ENCODE data around the gene PLXNA1. TPM values are rescaled to one million over a fixed set of nuclear protein-coding genes. Genes with fewer than 3 reads are reported as not detected.

Gene PLXNA1
- polyA plus RNA-seq, 1 donor from 2014 or later, result 65.6 TPM

DNA sequence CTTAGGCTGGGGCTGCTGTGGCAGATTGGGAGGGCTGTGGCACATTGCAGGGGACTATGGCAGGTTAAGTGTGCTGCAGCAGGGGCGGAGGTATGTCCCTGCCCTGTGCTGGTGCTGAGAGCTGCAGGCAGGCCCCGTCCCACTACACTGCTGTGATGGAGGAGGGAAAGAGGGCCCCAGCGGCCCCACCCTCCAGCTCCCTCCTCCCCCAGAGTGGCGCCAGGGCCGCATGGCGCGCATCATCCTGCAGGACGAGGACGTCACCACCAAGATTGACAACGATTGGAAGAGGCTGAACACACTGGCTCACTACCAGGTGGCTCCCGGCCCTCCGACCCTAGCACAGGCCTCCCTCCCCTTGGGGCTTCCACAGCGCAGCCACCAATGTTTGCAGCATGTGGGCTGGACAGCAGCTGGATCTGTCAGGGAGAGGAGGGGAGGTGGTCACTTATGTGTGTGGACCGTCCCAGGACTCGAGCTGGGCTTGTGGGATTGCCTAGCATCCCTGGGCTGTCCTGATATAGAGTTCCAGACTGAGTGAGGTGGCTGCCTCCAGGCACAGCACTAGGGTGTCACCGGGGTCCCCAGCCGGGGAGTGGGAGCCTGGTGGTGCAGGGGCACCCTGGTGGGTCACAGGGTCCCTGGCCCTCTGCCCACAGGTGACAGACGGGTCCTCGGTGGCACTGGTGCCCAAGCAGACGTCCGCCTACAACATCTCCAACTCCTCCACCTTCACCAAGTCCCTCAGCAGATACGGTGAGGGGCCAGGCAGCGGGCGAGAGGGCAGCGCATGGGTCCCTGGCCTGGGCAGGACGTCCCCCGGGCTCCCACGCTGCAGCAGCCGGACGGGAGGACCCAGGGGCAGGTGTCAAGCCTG lies 46.1 kb downstream of the PLXNA1 start:
- Histone ChIP-seq H3K4me2 (ENCODE audit: low read length) (no peak overlapping the region), H3K36me3 (ENCODE audit: insufficient read depth, low read length) (no peaks in the 10 kb centered on the region), H3K9me3 (ENCODE audit: low read length) (no peaks in the 10 kb centered on the region), H3K9ac (ENCODE audit: low read length) (no peak overlapping the region), H3K27ac (ENCODE audit: low read length) (no peak overlapping the region), H4K20me1 (ENCODE audit: insufficient read depth) (no peaks in the 10 kb centered on the region), H2AFZ (ENCODE audit: low read depth, low read length) (no peak overlapping the region), H3K9me2 (ENCODE audit: insufficient read depth, low read length) (no peaks in the 10 kb centered on the region), H3K27me3 (ENCODE audit: insufficient read depth, low read depth, low read length) (no peaks in the 10 kb centered on the region), H3K4me3 (ENCODE audit: low read length) (no peak overlapping the region), H3K79me2 (replicated peaks; ENCODE audit: insufficient read depth, low read length) (no peaks in the 10 kb centered on the region), H3F3A (ENCODE audit: insufficient read depth, low read length, poor library complexity, severe bottlenecking) (no peaks in the 10 kb centered on the region)
- TF ChIP-seq TAF1 (IDR thresholded peaks at IDR 0.05; ENCODE audit: low read depth) (no peak), EZH2 (IDR thresholded peaks at IDR 0.05; ENCODE audit: borderline replicate concordance, insufficient read depth, low read length, poor library complexity, severe bottlenecking) (no peak), POLR2AphosphoS5 (IDR thresholded peaks at IDR 0.05) (no peak)

- no peaks in the 10 kb centered on the region for H3F3A ChIP-seq (ENCODE audit: insufficient read depth, low read length, poor library complexity, severe bottlenecking)
Observed at GRCh38 chr3:127029658-127030507, 47.0 kb downstream of the PLXNA1 start.

DNA sequence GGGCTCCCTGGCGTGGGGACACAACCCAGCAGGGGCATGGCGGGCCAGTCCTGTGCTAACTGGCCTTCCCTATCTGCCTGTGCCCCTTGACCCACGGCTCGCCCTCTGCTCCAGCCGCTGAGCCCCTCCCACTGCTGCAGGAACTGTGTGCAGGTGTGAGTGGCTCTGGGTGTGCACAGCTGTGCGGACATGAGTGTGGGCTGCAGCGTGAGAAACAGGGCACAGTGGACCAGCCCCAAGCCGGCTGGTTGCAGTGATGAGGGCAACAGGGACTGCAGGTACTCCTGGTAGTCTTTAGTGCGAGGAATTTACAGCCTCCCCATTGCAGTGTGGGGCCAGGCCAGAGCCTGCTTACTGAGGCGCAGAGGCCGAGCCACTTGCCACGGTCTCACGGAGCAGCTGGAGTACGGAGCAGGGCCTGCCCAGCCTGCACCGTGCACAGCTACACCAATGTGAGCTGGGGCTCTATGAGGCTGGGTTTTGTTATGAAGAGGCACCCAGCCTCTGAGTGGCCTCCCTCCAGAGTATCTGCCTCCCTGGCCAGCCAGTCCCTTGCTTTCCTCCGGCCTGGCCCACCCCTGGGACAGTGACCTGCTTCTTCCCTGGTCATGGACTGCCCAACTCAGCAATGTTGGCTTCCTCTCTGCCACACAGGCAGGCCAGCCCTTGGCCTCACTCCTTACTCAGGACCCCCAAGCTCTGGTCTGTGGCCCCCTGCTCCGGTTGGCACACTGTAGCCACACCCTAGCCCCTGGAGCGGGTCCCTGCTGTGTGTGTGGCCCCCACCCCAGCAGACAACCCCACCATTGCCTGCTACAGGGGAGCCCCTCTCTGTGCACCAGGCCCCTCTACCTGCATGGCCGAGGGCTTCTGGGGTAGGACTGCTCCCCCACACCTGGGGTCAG lies 47.8 kb downstream of the PLXNA1 start:
- Histone ChIP-seq H3K79me2 (replicated peaks; ENCODE audit: insufficient read depth, low read length) (no peaks in the 10 kb centered on the region), H3K27me3 (ENCODE audit: insufficient read depth, low read depth, low read length) (no peaks in the 10 kb centered on the region), H3F3A (ENCODE audit: insufficient read depth, low read length, poor library complexity, severe bottlenecking) (no peaks in the 10 kb centered on the region), H3K4me2 (ENCODE audit: low read length) (no peak overlapping the region), H3K4me3 (ENCODE audit: low read length) (no peak overlapping the region), H3K9me3 (ENCODE audit: low read length) (no peaks in the 10 kb centered on the region), H2AFZ (ENCODE audit: low read depth, low read length) (no peak overlapping the region), H4K20me1 (ENCODE audit: insufficient read depth) (no peaks in the 10 kb centered on the region), H3K9ac (ENCODE audit: low read length) (no peak overlapping the region), H3K36me3 (ENCODE audit: insufficient read depth, low read length) (no peaks in the 10 kb centered on the region), H3K27ac (ENCODE audit: low read length) (no peak overlapping the region), H3K9me2 (ENCODE audit: insufficient read depth, low read length) (no peaks in the 10 kb centered on the region)
- no peak for TF ChIP-seq MXI1 (conservative IDR thresholded peaks at IDR 0.05; ENCODE audit: poor library complexity, severe bottlenecking)
- no peak for TF ChIP-seq RAD21 (conservative IDR thresholded peaks at IDR 0.05)
- TF ChIP-seq EZH2 (IDR thresholded peaks at IDR 0.05; ENCODE audit: borderline replicate concordance, insufficient read depth, low read length, poor library complexity, severe bottlenecking), result no peak
- no peak for TF ChIP-seq TAF1 (IDR thresholded peaks at IDR 0.05; ENCODE audit: low read depth)
- TF ChIP-seq CTCF (IDR thresholded peaks at IDR 0.05; ENCODE audit: poor library complexity, severe bottlenecking), result no peak
- no peak for TF ChIP-seq POLR2AphosphoS5 (IDR thresholded peaks at IDR 0.05)
- no peak for TF ChIP-seq SMC3 (conservative IDR thresholded peaks at IDR 0.05; ENCODE audit: poor library complexity)

More at GRCh38 chr3:127029658-127030507, 47.0 kb downstream of the PLXNA1 start:
- Histone ChIP-seq H3K9me3 (ENCODE audit: low read length) (no peaks in the 10 kb centered on the region), H4K20me1 (ENCODE audit: insufficient read depth) (no peaks in the 10 kb centered on the region), H2AFZ (ENCODE audit: low read depth, low read length) (no peak overlapping the region), H3K9me2 (ENCODE audit: insufficient read depth, low read length) (no peaks in the 10 kb centered on the region), H3K36me3 (ENCODE audit: insufficient read depth, low read length) (no peaks in the 10 kb centered on the region), H3K79me2 (replicated peaks; ENCODE audit: insufficient read depth, low read length) (no peaks in the 10 kb centered on the region), H3K9ac (ENCODE audit: low read length) (no peak overlapping the region), H3K4me2 (ENCODE audit: low read length) (no peak overlapping the region), H3K4me3 (ENCODE audit: low read length) (no peak overlapping the region), H3K27ac (ENCODE audit: low read length) (no peak overlapping the region), H3K27me3 (ENCODE audit: insufficient read depth, low read depth, low read length) (no peaks in the 10 kb centered on the region)
- no peak for TF ChIP-seq EP300 (conservative IDR thresholded peaks at IDR 0.05; ENCODE audit: poor library complexity, severe bottlenecking)
- TF ChIP-seq RAD21 (conservative IDR thresholded peaks at IDR 0.05), result no peak
- TF ChIP-seq TAF1 (IDR thresholded peaks at IDR 0.05; ENCODE audit: low read depth), result no peak
